HEK293T (cell line): ENCODE results near the gene CPT1B.

Experiments
- BHLHE40 ChIP-seq: fragments of 450-650 bp; IDR thresholded peaks from 2 replicates; pipeline ENCODE4 v1.6.1; 2016; ENCODE audit warnings: mild to moderate bottlenecking, moderate library complexity, borderline replicate concordance
- CTBP1 ChIP-seq: fragments of 450-650 bp; IDR thresholded peaks from 2 replicates; pipeline ENCODE4 v1.6.1; 2016; ENCODE audit warnings: borderline replicate concordance
- ELF4 ChIP-seq: fragments of 450-650 bp; IDR thresholded peaks from 2 replicates; pipeline ENCODE4 v1.6.1; 2017; ENCODE audit warnings: antibody characterized with exemption
- FOXA1 ChIP-seq: fragments of 450-650 bp; IDR thresholded peaks from 2 replicates; pipeline ENCODE4 v1.6.1; 2016; ENCODE audit warnings: mild to moderate bottlenecking
- FOXK2 ChIP-seq: fragments of 450-650 bp; IDR thresholded peaks from 2 replicates; pipeline ENCODE4 v1.6.1; 2016; ENCODE audit warnings: mild to moderate bottlenecking
- FOXM1 ChIP-seq: fragments of 450-650 bp; IDR thresholded peaks from 2 replicates; pipeline ENCODE4 v1.6.1; 2017; ENCODE audit warnings: mild to moderate bottlenecking, borderline replicate concordance
- HDGF ChIP-seq: fragments of 450-650 bp; IDR thresholded peaks from 2 replicates; pipeline ENCODE4 v1.6.1; 2017; ENCODE audit warnings: antibody characterized with exemption, borderline replicate concordance
- SP1 ChIP-seq: fragments of 450-650 bp; IDR thresholded peaks from 2 replicates; pipeline ENCODE4 v1.6.1; 2017
- SUZ12 ChIP-seq: fragments of 450-650 bp; IDR thresholded peaks from 2 replicates; pipeline ENCODE4 v1.6.1; 2016; ENCODE audit warnings: mild to moderate bottlenecking
- TF ChIP-seq, protein P1 (sequence below): fragments of 450-650 bp; IDR thresholded peaks from 2 replicates; pipeline ENCODE4 v1.6.1; 2016

DNA sequence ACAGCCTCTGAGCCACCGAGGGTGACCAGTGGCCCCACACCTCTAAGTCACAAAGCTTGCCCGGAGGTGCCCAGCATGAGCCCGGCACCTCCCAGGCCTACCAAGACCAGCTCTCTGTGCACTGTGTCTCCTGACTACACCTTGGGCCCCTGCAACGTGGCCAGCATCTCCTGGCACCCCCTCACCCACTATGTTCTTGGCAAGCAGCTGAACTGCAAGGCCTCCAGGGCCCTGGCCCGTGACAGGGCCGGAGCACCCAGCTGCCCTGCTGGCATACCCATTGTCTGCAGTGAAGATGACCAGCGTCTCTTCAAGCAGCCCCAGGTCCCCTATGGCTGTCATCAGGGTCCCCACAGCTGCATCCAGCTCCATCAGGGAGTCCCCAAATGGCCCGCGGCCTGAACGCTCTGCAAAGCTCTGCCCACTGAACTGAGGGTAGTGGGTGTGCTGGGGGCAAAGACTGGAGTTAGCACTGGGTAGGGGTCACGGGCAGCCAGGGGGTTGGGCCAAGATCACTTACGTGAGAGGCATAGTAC lies 48.2 kb upstream of the CPT1B start:
- no peak for TF ChIP-seq SP1
- TF ChIP-seq FOXK2, result no peak
- no peak for TF ChIP-seq FOXA1
- TF ChIP-seq BHLHE40, result no peak
- no peak for TF ChIP-seq FOXM1
- no peak for TF ChIP-seq SUZ12
- no peak for TF ChIP-seq HDGF
- no peak for TF ChIP-seq ELF4
- TF ChIP-seq CTBP1, result no peak
- TF ChIP-seq, protein P1, sequence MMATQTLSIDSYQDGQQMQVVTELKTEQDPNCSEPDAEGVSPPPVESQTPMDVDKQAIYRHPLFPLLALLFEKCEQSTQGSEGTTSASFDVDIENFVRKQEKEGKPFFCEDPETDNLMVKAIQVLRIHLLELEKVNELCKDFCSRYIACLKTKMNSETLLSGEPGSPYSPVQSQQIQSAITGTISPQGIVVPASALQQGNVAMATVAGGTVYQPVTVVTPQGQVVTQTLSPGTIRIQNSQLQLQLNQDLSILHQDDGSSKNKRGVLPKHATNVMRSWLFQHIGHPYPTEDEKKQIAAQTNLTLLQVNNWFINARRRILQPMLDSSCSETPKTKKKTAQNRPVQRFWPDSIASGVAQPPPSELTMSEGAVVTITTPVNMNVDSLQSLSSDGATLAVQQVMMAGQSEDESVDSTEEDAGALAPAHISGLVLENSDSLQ, result no peak
